Motor neuron (in vitro differentiated cells): ENCODE measurements around the gene NCR1. TPM values are rescaled to one million over a fixed set of nuclear protein-coding genes. Genes with fewer than 3 reads are reported as not detected.

Experiments
- ATAC-seq, 8 experiments: fragments of 200-7000 bp; cut with Tn5 transposase; replicated peaks in 6 of 8; 2 replicates each; pipeline ENCODE4 v1.8.0; 2021; ENCODE audit warnings: mild to moderate bottlenecking in 8 of 8, moderate library complexity in 8 of 8
- H3K27ac ChIP-seq, 2 donors: fragments of 250-450 bp; sonication (Bioruptor Pico); 2 replicates each; pipeline ENCODE4 v1.9.0; 2021; ENCODE audit warnings: antibody characterized with exemption in 2 of 2, mild to moderate bottlenecking in 2 of 2, moderate library complexity in 1 of 2
- H3K4me1 ChIP-seq, 2 donors: fragments of 250-450 bp; sonication (Bioruptor Pico); replicated peaks in 1 of 2; 2 replicates each; pipeline ENCODE4 v1.6.1; 2021; ENCODE audit warnings: antibody characterized with exemption in 2 of 2, mild to moderate bottlenecking in 2 of 2, moderate library complexity in 1 of 2
- H3K4me3 ChIP-seq, 5 donors: fragments of 250-450 bp; sonication (Bioruptor Pico); 2 replicates each; pipeline ENCODE4 v1.9.0; 2021; ENCODE audit warnings: antibody characterized with exemption in 5 of 5, mild to moderate bottlenecking in 5 of 5, moderate library complexity in 4 of 5
- WGBS, 10 experiments: fragments of 450-650 bp; shearing (Covaris generic); methylation state at CpG; one replicate each; pipeline ENCODE4 v1.0.0; 2022; 5-methylcytosine and 5-hydroxymethylcytosine counted together
- in situ Hi-C, 9 experiments: fragments of 400-800 bp; cut with MboI; loops; one replicate each; pipeline ENCODE4 v1.15.0; 2021; ENCODE audit warnings: low sequenced_read_pairs in 9 of 9, low pct_unique_long_range_greater_than_20kb in 2 of 9; ENCODE audit not compliant: unreplicated experiment in 9 of 9
- total RNA-seq, 8 experiments: library from RNA; unstranded; fragments of 300-600 nt; gene quantifications; 2 replicates each; pipeline versions ENCODE4 v1.2.3 to v1.2.4, GENCODE V29; 2022

The NCR1 gene
- total RNA-seq, 8 experiments from 2014 or later, result 0.14 TPM; not detected in 7

DNA sequence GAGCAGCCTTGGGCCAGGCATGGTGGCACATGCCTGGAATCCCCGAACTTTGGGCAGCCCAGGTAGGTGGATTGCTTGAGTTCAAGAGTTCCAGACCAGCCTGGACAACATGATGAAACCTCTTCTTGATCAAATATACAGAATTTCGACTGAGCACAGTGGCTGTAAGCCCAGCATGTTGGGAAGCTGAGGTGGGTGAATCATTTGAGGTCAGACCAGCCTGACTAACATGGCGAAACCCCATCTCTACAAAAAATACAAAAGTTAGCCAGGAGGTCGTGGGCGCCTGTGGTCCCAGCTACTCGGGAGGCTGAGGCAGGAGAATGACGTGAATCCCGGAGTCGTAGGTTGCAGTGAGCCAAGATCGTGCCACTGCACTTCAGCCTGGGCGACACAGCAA, 49.4 kb downstream of the NCR1 start:
- H3K27ac ChIP-seq, result no peak overlapping the region
- WGBS, 10 experiments, result 7 to 90% (median 52%) methylated on average over 1 to 8 of the region's 11 CpGs; no CpG with 5 or more reads in 2 of the 10 experiments
- in situ Hi-C loops, result no loop called here
- no peak overlapping the region for H3K4me3 ChIP-seq
- no peaks in the 10 kb centered on the region for H3K4me1 ChIP-seq
- ATAC-seq, result no peak

GRCh38 chr19:54959840-54960239, 53.9 kb downstream of the NCR1 start:
- Histone ChIP-seq H3K4me3 (no peak overlapping the region), H3K4me1 (no peaks in the 10 kb centered on the region), H3K27ac (no peak overlapping the region)
- in situ Hi-C loops, result no loop called here
- no peak for ATAC-seq
- 10 to 84% (median 49%) methylated on average over 2 to 8 of the region's 8 CpGs for WGBS, 10 experiments

Other genes starting within 250 kb of the NCR1 start
- gene LILRB4, start 243.2 kb upstream of the NCR1 start, total RNA-seq, result under 1 TPM in 5 of 8 experiments, not detected in 3; 0.18 to 0.87 (median 0.38) TPM
- under 1 TPM in 1 of 8 experiments, not detected in 7; 0.18 TPM for gene KIR3DL3, start 181.7 kb upstream of the NCR1 start, total RNA-seq
- gene KIR2DL3, start 167.6 kb upstream of the NCR1 start, total RNA-seq, result under 1 TPM in 3 of 8 experiments, not detected in 5; 0.13 to 0.57 (median 0.20) TPM
- gene KIR2DL1, start 136.4 kb upstream of the NCR1 start, total RNA-seq, result under 1 TPM in 4 of 8 experiments, not detected in 4; 0.14 to 0.38 (median 0.23) TPM
- gene KIR2DL4, start 102.5 kb upstream of the NCR1 start, total RNA-seq, result under 1 TPM in 4 of 8 experiments, not detected in 4; 0.17 to 0.41 (median 0.32) TPM
- under 1 TPM in 5 of 8 experiments, not detected in 3; 0.18 to 0.45 (median 0.33) TPM for gene KIR3DL1, start 89.7 kb upstream of the NCR1 start, total RNA-seq
- gene KIR2DS4, start 73.5 kb upstream of the NCR1 start, total RNA-seq, result under 1 TPM in 1 of 8 experiments, not detected in 7; 0.42 TPM
- gene KIR3DL2, start 55.7 kb upstream of the NCR1 start, total RNA-seq, result under 1 TPM in 3 of 8 experiments, not detected in 5; 0.17 to 0.43 (median 0.25) TPM
- under 1 TPM in 1 of 8 experiments, not detected in 7; 0.24 TPM for gene FCAR, start 31.9 kb upstream of the NCR1 start, total RNA-seq
- gene NLRP7, start 41.4 kb downstream of the NCR1 start, total RNA-seq, result under 1 TPM in 4 of 8 experiments, not detected in 4; 0.05 to 0.81 (median 0.21) TPM
- gene NLRP2, start 60.2 kb downstream of the NCR1 start, total RNA-seq, result 1 to 10 TPM in 3 of 8 experiments, under 1 TPM in 5; 0.10 to 4.3 (median 0.30) TPM
- under 1 TPM in 7 of 8 experiments, not detected in 1; 0.14 to 1.00 (median 0.57) TPM for gene GP6, start 132.1 kb downstream of the NCR1 start, total RNA-seq
- gene RDH13, start 157.0 kb downstream of the NCR1 start, total RNA-seq, result 10 to 100 TPM in 6 of 8 experiments, 1 to 10 TPM in 2; 7.9 to 24.3 (median 14.1) TPM
- gene EPS8L1, start 169.7 kb downstream of the NCR1 start, total RNA-seq, result 10 to 100 TPM in 3 of 8 experiments, 1 to 10 TPM in 5; 2.2 to 38.1 (median 8.1) TPM
- gene PPP1R12C, start 211.5 kb downstream of the NCR1 start, total RNA-seq, result 10 to 100 TPM; 16.6 to 66.3 (median 36.7) TPM
- 10 to 100 TPM in 2 of 8 experiments, 1 to 10 TPM in 6; 1.2 to 36.8 (median 3.9) TPM for gene TNNT1, start 243.1 kb downstream of the NCR1 start, total RNA-seq